Activated CD4-positive, alpha-beta T cell treated with anti-CD3 and anti-CD28 coated beads, Interleukin-2, amount 10 ng/mL, durations not matched to agents 24 days and 14 days (primary cell): Measurements from ENCODE around the gene ZNF865. TPM values are rescaled to one million over a fixed set of nuclear protein-coding genes. Genes with fewer than 3 reads are reported as not detected.
A peak's percentile ranks its signal among the peaks of the same experiment; 100 is the strongest.

ENCODE experiments used
- DNase-seq: peaks from one replicate; pipeline ENCODE4 v3.0.0; 2022
- H3K27ac Mint-ChIP-seq: one replicate; pipeline ENCODE4 v1.8.0; 2022; ENCODE audit warnings: mild to moderate bottlenecking, mixed read lengths
- H3K27me3 Mint-ChIP-seq: one replicate; pipeline ENCODE4 v1.8.0; 2022; ENCODE audit warnings: mixed read lengths
- H3K36me3 Mint-ChIP-seq: one replicate; pipeline ENCODE4 v1.8.0; 2022; ENCODE audit warnings: low read depth, mild to moderate bottlenecking, mixed read lengths
- H3K4me1 Mint-ChIP-seq: one replicate; pipeline ENCODE4 v1.8.0; 2021; ENCODE audit warnings: mixed read lengths
- H3K4me3 Mint-ChIP-seq: one replicate; pipeline ENCODE4 v1.8.0; 2022; ENCODE audit warnings: mild to moderate bottlenecking, moderate library complexity, mixed read lengths
- H3K9me3 Mint-ChIP-seq: one replicate; pipeline ENCODE4 v1.8.0; 2021; ENCODE audit warnings: mixed read lengths
- intact Hi-C: fragments of 100-400 bp; cut with micrococcal nuclease; formaldehyde crosslinking; loops from one replicate; pipeline ENCODE4 v1.15.1; 2023
- total RNA-seq: library from RNA; stranded (reverse); gene quantifications from 2 replicates; pipeline ENCODE4 v1.2.3, GENCODE V29; 2022

The ZNF865 gene
- total RNA-seq, 1 donor from 2014 or later = 12.2 TPM

DNA sequence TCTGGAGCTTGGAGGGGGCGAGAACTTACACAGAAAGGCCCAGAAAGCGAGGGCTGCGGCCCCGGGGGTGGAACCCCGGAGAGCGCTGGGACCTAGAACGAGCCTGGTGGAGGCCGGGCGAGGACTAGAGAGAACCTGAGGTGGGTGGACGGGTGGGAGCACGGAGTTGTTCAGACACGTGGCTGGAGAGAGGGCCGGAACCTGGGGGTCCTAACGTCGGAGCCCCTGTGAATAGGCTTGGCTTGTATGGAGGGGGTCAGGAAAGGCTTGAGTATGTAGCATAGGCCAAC is 38.4 kb downstream of the ZNF865 start:
- Mint-ChIP-seq H3K4me1 (peaks cover 30% of the 10 kb centered on the region), H3K4me3 (peak overlapping the region; percentile 90), H3K36me3 (peaks cover 48% of the 10 kb centered on the region), H3K9me3 (peaks cover 3% of the 10 kb centered on the region), H3K27ac (peak overlapping the region; percentile 97), H3K27me3 (no peaks in the 10 kb centered on the region)
- DNase-seq = no peak
- intact Hi-C loops = loop anchor here (1.0 to 5.0 kb wide), 5 partner anchors 9 to 527 kb away; partner anchors contain the start of genes EPN1, FIZ1 and PPP1R12C

DNA sequence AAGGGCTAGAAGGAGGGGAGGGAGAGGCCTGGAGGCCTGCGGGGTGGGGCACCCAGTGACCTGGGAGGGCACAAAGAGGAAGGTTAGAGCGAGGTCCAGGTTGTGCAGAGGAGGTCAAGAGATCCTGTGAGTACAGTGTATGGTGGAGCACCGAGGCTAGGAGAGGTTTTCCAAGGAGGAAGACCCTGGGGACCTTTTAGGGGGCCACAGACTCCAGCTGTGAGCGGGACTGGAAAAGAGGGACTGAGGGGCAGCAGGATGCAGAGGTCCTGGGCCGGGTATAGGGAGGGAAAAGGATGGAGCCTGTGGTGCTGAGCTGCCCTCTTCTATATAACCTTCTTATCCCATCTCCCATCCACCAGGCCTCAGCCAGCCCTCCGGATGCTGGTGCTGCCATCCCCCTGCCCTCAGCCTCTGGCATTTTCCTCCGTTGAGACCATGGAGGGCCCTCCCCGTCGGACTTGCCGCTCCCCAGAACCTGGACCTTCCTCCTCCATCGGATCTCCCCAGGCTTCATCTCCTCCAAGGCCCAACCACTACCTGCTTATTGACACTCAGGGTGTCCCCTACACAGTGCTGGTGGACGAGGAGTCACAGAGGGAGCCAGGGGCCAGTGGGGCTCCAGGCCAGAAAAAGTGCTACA is 38.9 kb downstream of the ZNF865 start:
- peak overlapping the region; percentile 97 for H3K27ac Mint-ChIP-seq
- H3K4me1 Mint-ChIP-seq = peaks cover 27% of the 10 kb centered on the region
- intact Hi-C loops = loop anchor here (5.0 kb wide), 1 partner anchor 527 kb away; the partner anchor contains the start of gene PPP1R12C
- H3K4me3 Mint-ChIP-seq = peak overlapping the region; percentile 90
- H3K27me3 Mint-ChIP-seq = no peaks in the 10 kb centered on the region
- H3K36me3 Mint-ChIP-seq = peaks cover 45% of the 10 kb centered on the region
- no peaks in the 10 kb centered on the region for H3K9me3 Mint-ChIP-seq
- DNase-seq = no peak

DNA sequence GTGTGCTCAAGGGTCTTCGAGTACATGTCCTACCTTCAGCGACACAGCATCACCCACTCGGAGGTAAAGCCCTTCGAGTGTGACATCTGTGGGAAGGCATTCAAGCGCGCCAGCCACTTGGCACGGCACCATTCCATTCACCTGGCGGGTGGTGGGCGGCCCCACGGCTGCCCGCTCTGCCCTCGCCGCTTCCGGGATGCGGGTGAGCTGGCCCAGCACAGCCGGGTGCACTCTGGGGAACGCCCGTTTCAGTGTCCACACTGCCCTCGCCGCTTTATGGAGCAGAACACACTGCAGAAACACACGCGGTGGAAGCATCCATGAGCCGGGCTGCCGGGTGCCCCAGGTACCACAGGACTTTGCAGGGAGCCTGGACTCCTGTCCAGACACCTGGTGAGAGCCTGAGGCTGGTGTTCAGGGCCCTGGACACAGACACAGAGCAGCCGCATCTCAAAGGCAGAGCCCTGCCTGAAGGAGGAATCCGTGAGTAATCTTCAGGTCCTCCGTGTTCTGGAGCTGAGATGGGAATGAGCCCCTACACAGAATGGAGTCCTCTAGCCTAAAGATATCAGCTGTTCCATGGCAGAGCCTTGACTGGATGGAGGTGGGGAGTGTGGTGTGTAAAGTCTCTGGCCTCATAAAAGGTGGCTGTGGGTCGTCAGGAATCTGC is 39.5 kb downstream of the ZNF865 start:
- Mint-ChIP-seq H3K36me3 (peaks cover 46% of the 10 kb centered on the region), H3K9me3 (no peaks in the 10 kb centered on the region), H3K4me1 (peaks cover 34% of the 10 kb centered on the region), H3K4me3 (peak overlapping the region; percentile 90), H3K27me3 (no peaks in the 10 kb centered on the region), H3K27ac (peak overlapping the region; percentile 97)
- intact Hi-C loops = loop anchor here (5.0 kb wide), 1 partner anchor 528 kb away; the partner anchor contains the start of gene PPP1R12C
- DNase-seq = no peak

DNA sequence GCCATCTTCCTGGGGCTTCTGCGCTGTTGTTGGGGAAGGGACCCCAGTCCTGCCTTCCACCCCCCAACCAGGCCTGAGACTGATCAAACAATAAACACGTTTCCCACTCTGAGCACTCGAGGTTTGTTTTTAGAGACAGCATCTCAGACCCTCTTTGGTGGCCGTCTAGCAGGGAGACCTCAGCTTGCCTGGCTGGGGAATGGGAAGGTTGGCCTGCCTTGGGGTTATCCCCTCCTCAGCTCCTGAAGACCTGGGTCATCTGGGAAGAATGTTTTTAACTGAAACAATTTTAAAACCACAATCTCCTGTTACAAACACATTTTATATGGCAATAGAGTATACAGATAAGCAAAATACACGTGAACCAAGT is 40.0 kb downstream of the ZNF865 start:
- H3K9me3 Mint-ChIP-seq = no peaks in the 10 kb centered on the region
- peak overlapping the region; percentile 57 for H3K4me3 Mint-ChIP-seq
- no peaks in the 10 kb centered on the region for H3K27me3 Mint-ChIP-seq
- no peak for DNase-seq
- peaks cover 36% of the 10 kb centered on the region for H3K4me1 Mint-ChIP-seq
- H3K36me3 Mint-ChIP-seq = peaks cover 46% of the 10 kb centered on the region
- intact Hi-C loops = no loop called here
- peak overlapping the region; percentile 56 for H3K27ac Mint-ChIP-seq

DNA sequence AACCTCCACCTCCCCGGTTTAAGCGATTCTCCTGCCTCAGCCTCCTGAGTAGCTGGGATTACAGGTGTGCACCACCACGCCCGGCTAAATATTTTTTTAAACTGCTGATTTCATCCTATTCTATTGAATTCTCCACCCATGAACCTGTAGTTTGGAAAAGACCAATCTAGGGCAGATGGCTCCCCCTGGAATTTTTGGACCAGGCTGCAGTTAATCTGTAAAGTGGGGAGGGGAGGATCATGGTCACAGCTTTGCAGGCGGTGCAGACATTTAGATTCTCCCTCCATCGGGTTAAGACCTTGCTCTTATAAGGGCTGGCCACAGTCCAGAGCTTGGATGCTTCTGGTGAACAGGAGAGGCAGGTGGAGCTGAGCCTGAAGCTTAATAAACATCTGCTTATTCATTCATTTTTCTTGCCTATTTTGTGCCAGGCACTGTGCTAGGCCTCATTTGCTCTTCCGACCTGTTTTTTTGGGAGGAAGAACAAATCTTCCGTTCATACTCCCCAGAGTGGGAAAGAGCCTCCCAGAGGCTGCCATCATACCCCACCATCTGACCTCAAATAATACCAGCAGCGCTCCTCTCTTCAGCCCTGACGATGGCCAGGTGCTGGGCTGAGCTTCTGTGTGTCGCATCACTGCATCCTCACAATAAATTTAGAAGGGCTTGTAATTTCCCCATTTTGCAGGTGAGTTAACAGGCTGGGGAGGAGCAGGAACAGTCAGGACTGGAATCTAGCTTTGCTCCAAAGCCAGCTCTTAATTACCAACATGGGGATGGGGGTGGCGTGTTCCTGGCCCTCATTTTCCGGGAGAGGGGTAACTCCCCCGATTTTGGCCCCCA is 41.7 kb downstream of the ZNF865 start:
- Mint-ChIP-seq H3K27ac (peak overlapping the region; percentile 69), H3K9me3 (no peaks in the 10 kb centered on the region), H3K4me1 (peaks cover 38% of the 10 kb centered on the region), H3K27me3 (no peaks in the 10 kb centered on the region), H3K36me3 (peaks cover 44% of the 10 kb centered on the region), H3K4me3 (peak overlapping the region; percentile 86)
- DNase-seq = no peak
- intact Hi-C loops = no loop called here

DNA sequence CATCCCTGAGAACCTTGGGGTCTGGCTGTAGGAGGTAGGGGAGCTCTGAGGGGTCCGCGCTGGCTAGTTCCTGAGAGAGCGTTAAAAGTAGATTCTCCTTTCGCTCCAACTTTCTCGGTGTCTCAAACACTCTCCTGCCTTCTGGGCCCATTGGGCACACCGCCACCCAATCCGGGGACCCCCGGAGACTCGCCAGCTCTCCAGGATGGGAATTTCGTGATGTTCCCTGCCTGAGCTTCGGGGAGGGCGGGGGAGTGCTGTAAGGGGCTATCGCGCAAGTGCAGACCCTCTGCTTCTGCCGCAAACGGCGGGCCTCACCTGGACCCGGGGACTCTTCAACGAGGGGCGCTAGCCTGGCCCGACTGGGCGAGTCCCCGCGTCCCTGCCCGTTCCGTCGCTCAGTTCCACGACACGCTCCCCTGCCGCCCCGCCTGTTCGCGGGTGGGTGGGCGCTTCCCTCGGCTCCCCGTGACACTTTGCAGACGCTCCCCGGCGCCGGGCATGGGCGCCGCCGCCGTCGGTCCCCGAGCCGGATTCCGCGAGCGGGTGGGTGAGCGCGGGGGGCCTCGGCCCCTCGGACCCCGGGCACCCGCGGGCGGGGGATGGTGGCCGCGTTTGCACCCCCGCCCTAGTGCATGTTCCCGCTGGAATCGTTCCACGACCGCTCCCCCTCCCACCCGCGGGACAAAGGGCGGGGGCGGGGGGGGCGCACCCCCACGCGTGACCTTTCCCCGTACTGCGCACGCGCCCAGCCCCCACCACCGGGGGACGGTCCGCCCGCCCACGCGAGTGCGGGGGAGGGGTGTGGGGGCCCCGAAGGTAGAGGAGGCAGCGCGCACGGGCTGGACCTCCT is 42.5 kb downstream of the ZNF865 start, which contains the start of gene CCDC106:
CCDC106 (plus strand) TSS at position 481 of the 853 bp plus-strand sequence. CDS start 835 bp downstream, outside the sequence.
- H3K27ac Mint-ChIP-seq = peak within 1 kb of the TSS; percentile 85
- peak within 1 kb of the TSS; percentile 86 for H3K4me3 Mint-ChIP-seq
- no peaks in the 10 kb centered on the region for H3K27me3 Mint-ChIP-seq
- intact Hi-C loops = no loop called here
- H3K9me3 Mint-ChIP-seq = no peaks in the 10 kb centered on the region
- H3K36me3 Mint-ChIP-seq = peaks cover 44% of the 10 kb centered on the region
- peak; percentile 85 for DNase-seq
- H3K4me1 Mint-ChIP-seq = peaks cover 37% of the 10 kb centered on the region

DNA sequence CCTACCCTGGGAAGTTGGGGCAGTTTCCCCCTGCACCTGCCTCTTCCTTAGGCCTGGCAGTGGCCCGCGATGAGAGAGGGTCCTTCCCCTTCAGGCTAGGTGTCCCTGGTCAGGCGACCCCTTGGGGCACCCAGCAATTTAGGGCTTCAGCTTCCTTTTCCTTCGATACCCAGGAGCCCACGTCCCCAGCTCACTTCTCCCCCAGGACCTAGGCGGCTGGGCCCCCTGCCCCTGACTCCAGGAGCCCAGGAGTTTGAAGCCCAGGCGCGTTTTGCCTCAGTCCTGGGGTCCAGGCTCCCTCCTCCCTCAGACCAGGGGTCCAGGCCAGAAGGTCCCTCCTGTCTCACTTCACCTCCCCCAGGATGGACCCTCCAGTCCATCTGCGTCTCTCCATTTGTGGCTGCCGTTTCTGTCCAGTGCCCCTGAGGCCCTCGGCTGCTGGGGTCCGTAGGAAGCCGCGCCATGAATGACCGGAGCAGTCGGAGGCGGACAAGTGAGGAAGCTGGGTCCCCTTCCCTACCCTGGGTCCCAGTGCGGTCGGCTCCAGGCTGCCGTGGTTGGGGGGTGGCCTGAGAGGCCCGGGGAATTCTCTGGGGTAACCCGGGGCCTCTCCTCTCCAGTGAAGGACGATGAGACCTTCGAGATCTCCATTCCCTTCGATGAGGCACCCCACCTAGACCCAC is 43.3 kb downstream of the ZNF865 start:
- no peak for DNase-seq
- Mint-ChIP-seq H3K27me3 (peaks cover 1% of the 10 kb centered on the region), H3K9me3 (no peaks in the 10 kb centered on the region), H3K4me3 (peak overlapping the region; percentile 82), H3K27ac (peak overlapping the region; percentile 85), H3K36me3 (peaks cover 38% of the 10 kb centered on the region), H3K4me1 (peaks cover 33% of the 10 kb centered on the region)
- intact Hi-C loops = no loop called here

DNA sequence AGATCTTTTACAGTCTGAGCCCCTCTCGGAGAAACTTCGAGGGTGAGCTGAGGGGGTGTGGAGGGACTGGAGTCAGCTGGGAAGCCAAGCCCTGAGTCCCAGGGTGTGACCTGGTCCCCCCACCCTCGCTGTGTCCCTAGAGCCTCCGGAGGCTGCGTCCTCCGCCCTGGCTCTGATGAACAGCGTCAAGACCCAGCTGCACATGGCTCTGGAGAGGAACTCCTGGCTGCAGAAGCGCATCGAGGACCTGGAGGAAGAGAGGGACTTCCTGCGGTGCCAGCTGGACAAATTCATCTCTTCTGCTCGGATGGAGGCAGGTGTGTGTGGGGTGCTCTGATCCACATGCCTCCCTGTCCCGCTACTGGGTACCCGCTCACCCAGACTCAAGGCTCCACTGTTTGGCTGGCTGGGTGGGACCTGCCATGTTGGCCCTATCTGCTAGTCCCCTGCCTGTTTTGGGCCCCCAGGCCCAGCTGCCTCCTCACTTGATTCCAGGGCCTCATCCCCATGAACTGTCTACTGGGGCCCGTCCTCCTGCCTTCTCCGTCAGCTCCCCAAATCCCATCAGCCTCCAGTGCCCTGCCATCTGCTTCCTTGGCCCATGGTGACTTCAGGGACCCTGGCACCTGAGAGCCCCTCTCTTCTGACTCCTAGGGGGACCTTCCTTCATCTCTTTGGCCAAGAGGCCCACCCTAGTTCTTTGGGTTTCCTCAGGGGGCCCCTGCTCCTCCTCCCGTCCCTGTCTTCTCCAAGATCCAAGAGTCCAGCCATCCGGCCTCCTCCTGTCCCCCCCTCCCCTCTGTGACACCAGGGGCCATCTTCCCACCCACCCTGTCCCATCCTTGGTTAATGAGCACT is 44.0 kb downstream of the ZNF865 start:
- no peaks in the 10 kb centered on the region for H3K9me3 Mint-ChIP-seq
- peaks cover 34% of the 10 kb centered on the region for H3K4me1 Mint-ChIP-seq
- peak overlapping the region; percentile 82 for H3K4me3 Mint-ChIP-seq
- DNase-seq = no peak
- peaks cover 1% of the 10 kb centered on the region for H3K27me3 Mint-ChIP-seq
- peaks cover 33% of the 10 kb centered on the region for H3K36me3 Mint-ChIP-seq
- intact Hi-C loops = loop anchor here (5.0 to 10.0 kb wide), 3 partner anchors 395 to 665 kb away; partner anchors contain the start of genes PPP6R1, ZNF444 and ZSCAN5A
- peak overlapping the region; percentile 86 for H3K27ac Mint-ChIP-seq

DNA sequence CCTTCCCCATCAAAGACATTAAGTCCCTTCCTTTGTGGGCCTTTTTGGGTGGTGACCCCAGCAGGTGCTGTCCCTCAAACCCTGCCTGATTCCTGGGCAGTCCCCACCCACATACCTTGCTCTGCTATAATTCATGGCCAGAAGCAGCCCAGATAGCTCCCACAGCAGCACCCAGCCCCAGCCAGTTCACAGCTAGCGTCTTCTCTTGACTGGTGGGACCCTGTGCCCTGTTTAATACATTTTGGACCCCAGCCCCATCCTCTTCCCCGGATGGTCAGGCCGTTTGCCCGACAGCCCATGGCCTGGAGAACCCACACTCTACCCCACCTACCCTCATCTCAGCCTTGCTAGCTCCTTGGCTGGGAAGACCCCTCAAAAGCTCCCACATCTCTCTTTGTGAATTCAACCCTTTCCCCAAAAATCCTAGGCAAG is 44.7 kb downstream of the ZNF865 start:
- Mint-ChIP-seq H3K4me1 (peaks cover 32% of the 10 kb centered on the region), H3K36me3 (peaks cover 30% of the 10 kb centered on the region), H3K27ac (peak overlapping the region; percentile 86), H3K9me3 (no peaks in the 10 kb centered on the region), H3K4me3 (peak overlapping the region; percentile 82), H3K27me3 (peaks cover 1% of the 10 kb centered on the region)
- no peak for DNase-seq
- intact Hi-C loops = loop anchor here (5.0 to 10.0 kb wide), 3 partner anchors 395 to 665 kb away; partner anchors contain the start of genes PPP6R1, ZNF444 and ZSCAN5A

DNA sequence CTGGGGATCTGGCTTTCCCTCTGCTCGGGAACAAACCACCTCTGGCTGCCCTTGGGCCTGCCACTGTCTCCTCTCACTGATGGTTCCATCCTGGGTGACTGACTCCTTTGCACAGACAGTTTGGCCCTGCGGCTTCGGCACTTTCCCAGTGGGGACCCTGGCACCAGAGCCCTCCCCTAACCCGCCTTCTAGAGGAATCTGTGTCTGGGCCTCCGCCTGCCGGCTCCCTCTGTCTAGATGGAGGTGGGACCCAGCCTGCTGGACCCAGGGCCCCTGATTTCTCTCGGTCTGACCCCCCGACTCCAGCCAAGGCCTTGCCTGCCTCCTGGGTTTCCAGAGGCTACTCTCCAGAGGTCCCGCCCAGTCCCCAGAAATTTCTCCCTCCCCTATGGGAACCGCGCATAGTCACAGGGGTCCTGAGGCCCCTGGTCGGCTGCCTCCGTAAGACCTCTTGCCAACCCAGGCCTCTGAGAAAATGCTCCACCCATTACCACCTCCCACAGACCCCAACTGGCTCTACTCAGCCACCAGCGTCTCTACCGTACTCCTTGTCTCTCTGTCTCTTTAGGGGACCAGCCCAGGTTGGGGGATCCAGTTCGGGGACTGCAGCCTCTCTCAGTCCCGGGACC is 45.3 kb downstream of the ZNF865 start:
- H3K27ac Mint-ChIP-seq = peak overlapping the region; percentile 86
- H3K4me3 Mint-ChIP-seq = peak overlapping the region; percentile 82
- intact Hi-C loops = loop anchor here (5.0 to 10.0 kb wide), 3 partner anchors 396 to 664 kb away; partner anchors contain the start of genes PPP6R1, ZNF444 and ZSCAN5A

DNA sequence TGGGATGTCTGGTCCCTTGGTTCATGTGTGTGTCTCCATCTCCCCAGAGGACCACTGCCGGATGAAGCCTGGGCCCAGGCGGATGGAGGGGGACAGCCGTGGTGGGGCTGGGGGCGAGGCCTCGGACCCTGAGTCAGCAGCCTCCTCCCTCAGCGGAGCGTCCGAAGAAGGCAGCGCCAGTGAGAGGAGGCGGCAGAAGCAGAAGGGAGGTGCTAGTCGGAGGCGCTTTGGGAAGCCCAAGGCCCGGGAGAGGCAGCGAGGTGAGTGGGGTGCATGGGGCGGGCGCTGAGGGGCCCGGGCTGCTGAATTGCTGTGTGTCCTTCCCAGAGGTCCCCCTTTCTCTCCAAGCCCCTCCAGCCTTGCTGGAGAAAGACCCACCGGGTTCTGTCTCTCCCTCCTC is 45.8 kb downstream of the ZNF865 start:
- H3K9me3 Mint-ChIP-seq = no peaks in the 10 kb centered on the region
- intact Hi-C loops = loop anchor here (5.0 to 10.0 kb wide), 3 partner anchors 396 to 664 kb away; partner anchors contain the start of genes PPP6R1, ZNF444 and ZSCAN5A
- DNase-seq = no peak
- H3K27ac Mint-ChIP-seq = no peak overlapping the region
- peaks cover 1% of the 10 kb centered on the region for H3K27me3 Mint-ChIP-seq
- peaks cover 32% of the 10 kb centered on the region for H3K36me3 Mint-ChIP-seq
- no peak overlapping the region for H3K4me3 Mint-ChIP-seq
- peaks cover 37% of the 10 kb centered on the region for H3K4me1 Mint-ChIP-seq

More for the DNA sequence above, 45.3 kb downstream of the ZNF865 start:
- no peaks in the 10 kb centered on the region for H3K9me3 Mint-ChIP-seq
- H3K36me3 Mint-ChIP-seq = peaks cover 29% of the 10 kb centered on the region
- peaks cover 32% of the 10 kb centered on the region for H3K4me1 Mint-ChIP-seq
- H3K27me3 Mint-ChIP-seq = peaks cover 1% of the 10 kb centered on the region
- DNase-seq = no peak
